OCI-LY7 (cell line): ENCODE results near the gene MRRF.

ENCODE experiments used
- CTCF ChIP-seq: fragments of 200-600 bp; sonication (generic); conservative IDR thresholded peaks from 2 replicates; pipeline ENCODE4 v1.5.1; 2014; ENCODE audit warnings: mild to moderate bottlenecking, antibody characterized with exemption, low read length, moderate library complexity, mixed read lengths
- EZH2phosphoT487 ChIP-seq: fragments of 200-600 bp; sonication (generic); IDR thresholded peaks from 2 replicates; pipeline ENCODE4 v1.6.1; 2018; ENCODE audit warnings: low read depth, borderline replicate concordance, mild to moderate bottlenecking, mixed run types, antibody characterized with exemption, low read length, moderate library complexity, mixed read lengths

GRCh38 chr9:122336189-122336588, 71.5 kb downstream of the MRRF start:
- no peak for TF ChIP-seq CTCF
- no peak for TF ChIP-seq EZH2phosphoT487
